Aorta (tissue), 5 donors: ENCODE results near the gene SLC25A47. TPM values are rescaled to one million over a fixed set of nuclear protein-coding genes. Genes with fewer than 3 reads are reported as not detected.

Source experiments
- ATAC-seq: fragments of 200-7000 bp; cut with Tn5 transposase; one replicate; pipeline ENCODE4 v1.9.1; 2022; ENCODE audit warnings: moderate library complexity; ENCODE audit not compliant: low FRiP score
- DNase-seq, 2 donors: peaks; one replicate each; pipeline ENCODE4 v3.0.0-alpha.2; 2020
- H3K27ac ChIP-seq, 2 donors: one replicate each; pipeline ENCODE4 v1.5.1; 2013; ENCODE audit warnings: low read length in 2 of 2, mild to moderate bottlenecking in 2 of 2, moderate library complexity in 2 of 2, control low read depth in 1 of 2, inconsistent platforms in 1 of 2, low read depth in 1 of 2
- H3K27me3 ChIP-seq, 2 donors: one replicate each; pipeline ENCODE4 v1.6.1; 2013; ENCODE audit warnings: control low read depth in 1 of 2, low read length in 1 of 2, mild to moderate bottlenecking in 1 of 2, moderate library complexity in 1 of 2; ENCODE audit not compliant: insufficient read depth in 2 of 2, control insufficient read depth in 1 of 2
- H3K36me3 ChIP-seq, 2 donors: one replicate each; pipeline ENCODE4 v1.6.1; 2013; ENCODE audit warnings: control low read depth in 1 of 2, low read length in 1 of 2, mild to moderate bottlenecking in 1 of 2; ENCODE audit not compliant: insufficient read depth in 2 of 2, control insufficient read depth in 1 of 2
- H3K4me1 ChIP-seq, 2 donors: one replicate each; pipeline ENCODE4 v1.6.1; 2013; ENCODE audit warnings: low read length in 2 of 2, control low read depth in 1 of 2, mild to moderate bottlenecking in 1 of 2, moderate library complexity in 1 of 2; ENCODE audit not compliant: insufficient read depth in 2 of 2, control insufficient read depth in 1 of 2
- H3K4me3 ChIP-seq, 2 donors: one replicate each; pipeline ENCODE4 v1.5.1; 2013; ENCODE audit warnings: low read length in 2 of 2, control low read depth in 1 of 2, mild to moderate bottlenecking in 1 of 2
- H3K9me3 ChIP-seq: one replicate; pipeline ENCODE4 v1.6.1; 2013; ENCODE audit warnings: mild to moderate bottlenecking, low read length; ENCODE audit not compliant: control insufficient read depth
- WGBS, 2 donors: extraction: QIAGEN DNeasy Blood & Tissue Kit; methylation state at CpG; one replicate each; pipeline ENCODE4 v1.1.7; 2013; 5-methylcytosine and 5-hydroxymethylcytosine counted together
- intact Hi-C, 2 donors: fragments of 100-400 bp; cut with DNase I; formaldehyde crosslinking; loops; one replicate each; pipeline versions ENCODE4 v1.14.2 to v1.15.0; 2022
- long read RNA-seq, 2 donors: library from polyadenylated mRNA; unstranded; transcript quantifications; one replicate each; pipeline ENCODE4 v2.0.0, GENCODE V29; 2020 to 2021
- polyA plus RNA-seq, 2 donors: library from polyadenylated mRNA; stranded (reverse); fragments of 200-250 nt; gene quantifications; one replicate each; pipeline ENCODE4 v1.2.3, GENCODE V29; 2013
- total RNA-seq, 2 donors: library from RNA; stranded (reverse); fragmentation: NEBNext Ultra II Directional; extraction: Animal tissue kit (Norgen Biotek cat#: 25700); gene quantifications; one replicate each; pipeline ENCODE4 v1.2.1, GENCODE V29; 2021
- donor health status: healthy with polysubstance abuse.
- donor health status: Bipolar disorder and iron deficiency.
- donor health status: DM: no; HTN: no; CAD: no.
- donor health status: DM: no; HTN: no; CAD: no.
- donor health status: DM: yes; HTN: yes; CAD: no.

SLC25A47 gene
- total RNA-seq: not detected
- not detected for polyA plus RNA-seq
- long read RNA-seq, donor 1: 0 reads
- long read RNA-seq, donor 2: 0 reads

- Histone ChIP-seq H3K9me3 (no peaks in the 10 kb centered on the region), H3K27me3 (no peaks in the 10 kb centered on the region), H3K4me3 (no peak within 1 kb of the TSS), H3K4me1 (no peaks in the 10 kb centered on the region), H3K27ac (no peak within 1 kb of the TSS), H3K36me3 (no peaks in the 10 kb centered on the region)
- no peak for DNase-seq
- 95% methylated on average over 15 to 16 of the region's 16 CpGs for WGBS, 2 donors
- intact Hi-C loops: no loop called here
- no peak for ATAC-seq
These were observed at the start of gene SLC25A47 for GRCh38 chr14:100323121-100323941. Gene SLC25A47, plus strand, starts transcription at chr14:100323339. Its CDS starts 76 bp downstream, at chr14:100323415.

- Histone ChIP-seq H3K36me3 (peaks cover 0 to 2% of the 10 kb centered on the region in 2 donors), H3K27ac (no peak overlapping the region), H3K27me3 (no peaks in the 10 kb centered on the region), H3K4me3 (no peak overlapping the region), H3K9me3 (no peaks in the 10 kb centered on the region), H3K4me1 (no peaks in the 10 kb centered on the region)
- intact Hi-C loops: no loop called here
- WGBS, 2 donors: 90 to 93% methylated on average over 4 of the region's 4 CpGs
- ATAC-seq (no peak), DNase-seq (no peak)
These were observed 48.9 kb upstream of the SLC25A47 start for GRCh38 chr14:100274250-100274649.

GRCh38 chr14:100275214-100275613 lies 47.9 kb upstream of the SLC25A47 start:
- DNase-seq (no peak), ATAC-seq (no peak)
- H3K27ac ChIP-seq: no peak overlapping the region
- intact Hi-C loops: loop anchor here in 1 of 2 donors (5.0 kb wide), 1 partner anchor 33 kb away; no protein-coding TSS in a partner anchor
- no peaks in the 10 kb centered on the region for H3K4me1 ChIP-seq
- WGBS, 2 donors: 72 to 76% methylated on average over 7 of the region's 7 CpGs
- no peak overlapping the region for H3K4me3 ChIP-seq
- H3K9me3 ChIP-seq: no peaks in the 10 kb centered on the region
- H3K36me3 ChIP-seq: peaks cover 0 to 2% of the 10 kb centered on the region in 2 donors
- H3K27me3 ChIP-seq: no peaks in the 10 kb centered on the region

- intact Hi-C loops: loop anchor here in 1 of 2 donors (5.0 kb wide), 1 partner anchor 36 kb away; no protein-coding TSS in a partner anchor
- 44 to 54% methylated on average over 8 of the region's 8 CpGs for WGBS, 2 donors
- no peak overlapping the region for H3K27ac ChIP-seq
- peak in 1 of 2 donors; percentile 32 for DNase-seq
- peaks cover 0 to 2% of the 10 kb centered on the region in 2 donors for H3K36me3 ChIP-seq
- ATAC-seq: no peak
- H3K4me1 ChIP-seq: no peaks in the 10 kb centered on the region
- no peaks in the 10 kb centered on the region for H3K9me3 ChIP-seq
- H3K4me3 ChIP-seq: no peak overlapping the region
- H3K27me3 ChIP-seq: no peaks in the 10 kb centered on the region
These were observed 44.4 kb upstream of the SLC25A47 start for GRCh38 chr14:100278702-100279101.

GRCh38 chr14:100279133-100279532 lies 44.0 kb upstream of the SLC25A47 start:
- peaks cover 0 to 2% of the 10 kb centered on the region in 2 donors for H3K36me3 ChIP-seq
- H3K27ac ChIP-seq: no peak overlapping the region
- H3K4me1 ChIP-seq: no peaks in the 10 kb centered on the region
- H3K27me3 ChIP-seq: no peaks in the 10 kb centered on the region
- DNase-seq: no peak
- 74 to 80% methylated on average over 2 of the region's 2 CpGs for WGBS, 2 donors
- no peak for ATAC-seq
- H3K9me3 ChIP-seq: no peaks in the 10 kb centered on the region
- H3K4me3 ChIP-seq: no peak overlapping the region
- intact Hi-C loops: loop anchor here in 1 of 2 donors (5.0 kb wide), 1 partner anchor 37 kb away; no protein-coding TSS in a partner anchor

- H3K36me3 ChIP-seq: peaks cover 0 to 2% of the 10 kb centered on the region in 2 donors
- H3K9me3 ChIP-seq: no peaks in the 10 kb centered on the region
- no peaks in the 10 kb centered on the region for H3K4me1 ChIP-seq
- DNase-seq: peak in 1 of 2 donors; percentile 55
- ATAC-seq: no peak
- WGBS, 2 donors: 85 to 86% methylated on average over 8 of the region's 8 CpGs
- no peak overlapping the region for H3K27ac ChIP-seq
- H3K27me3 ChIP-seq: no peaks in the 10 kb centered on the region
- H3K4me3 ChIP-seq: no peak overlapping the region
- intact Hi-C loops: loop anchor here in 1 of 2 donors (5.0 kb wide), 1 partner anchor 37 kb away; no protein-coding TSS in a partner anchor
These were observed 43.6 kb upstream of the SLC25A47 start for GRCh38 chr14:100279563-100279962.

- DNase-seq (peak in 1 of 2 donors; percentile 39), ATAC-seq (no peak)
- no peaks in the 10 kb centered on the region for H3K4me1 ChIP-seq
- no peak overlapping the region for H3K4me3 ChIP-seq
- H3K27ac ChIP-seq: no peak overlapping the region
- intact Hi-C loops: no loop called here
- H3K27me3 ChIP-seq: no peaks in the 10 kb centered on the region
- no peaks in the 10 kb centered on the region for H3K9me3 ChIP-seq
- H3K36me3 ChIP-seq: peaks cover 0 to 2% of the 10 kb centered on the region in 2 donors
- WGBS, 2 donors: 66 to 68% methylated on average over 11 of the region's 11 CpGs
These were observed 41.7 kb upstream of the SLC25A47 start for GRCh38 chr14:100281286-100282082.

- H3K4me3 ChIP-seq: no peak overlapping the region
- no peaks in the 10 kb centered on the region for H3K4me1 ChIP-seq
- no peaks in the 10 kb centered on the region for H3K27me3 ChIP-seq
- ATAC-seq: no peak
- H3K27ac ChIP-seq: no peak overlapping the region
- intact Hi-C loops: no loop called here
- H3K9me3 ChIP-seq: no peaks in the 10 kb centered on the region
- DNase-seq: peak in 1 of 2 donors; percentile 46
- peaks cover 0 to 2% of the 10 kb centered on the region in 2 donors for H3K36me3 ChIP-seq
- WGBS, 2 donors: 93 to 94% methylated on average over 7 of the region's 7 CpGs
These were observed 41.1 kb upstream of the SLC25A47 start for GRCh38 chr14:100282083-100282350.
